Mesendoderm (in vitro differentiated cells): ENCODE results near the gene PTCH2.
"Not testable (repeated sequence)": the region's sequence is repeated elsewhere in the genome, so short reads cannot be mapped to it uniquely, and the experiment has no call there.

Experiments used
- DNase-seq: peaks from one replicate; pipeline ENCODE4 v3.0.0; 2013
- H2AK5ac ChIP-seq: 2 replicates; pipeline ENCODE4 v1.6.1; 2013; ENCODE audit warnings: low read length, inconsistent platforms
- H2BK120ac ChIP-seq: 2 replicates; pipeline ENCODE4 v1.6.1; 2013; ENCODE audit warnings: low read depth, mild to moderate bottlenecking, low read length, moderate library complexity, mixed read lengths
- H2BK15ac ChIP-seq: replicated peaks from 2 replicates; pipeline ENCODE4 v1.6.1; 2013; ENCODE audit warnings: low read depth, mild to moderate bottlenecking, moderate library complexity
- H2BK5ac ChIP-seq: 2 replicates; pipeline ENCODE4 v1.6.1; 2013; ENCODE audit warnings: low read length, inconsistent platforms
- H3K18ac ChIP-seq: 2 replicates; pipeline ENCODE4 v1.6.1; 2013; ENCODE audit warnings: mild to moderate bottlenecking, low read length, mixed read lengths
- H3K23ac ChIP-seq: one replicate; pipeline ENCODE4 v1.6.1; 2013; ENCODE audit warnings: low read length
- H3K27ac ChIP-seq: 2 replicates; pipeline ENCODE4 v1.5.1; 2013; ENCODE audit warnings: low read depth, mild to moderate bottlenecking, inconsistent platforms, low read length, moderate library complexity
- H3K27me3 ChIP-seq: 2 replicates; pipeline ENCODE4 v1.6.1; 2013; ENCODE audit warnings: low read length, control low read depth, mild to moderate bottlenecking, inconsistent platforms; ENCODE audit not compliant: insufficient read depth, poor library complexity
- H3K36me3 ChIP-seq: 2 replicates; pipeline ENCODE4 v1.6.1; 2013; ENCODE audit warnings: low read length, inconsistent platforms; ENCODE audit not compliant: control insufficient read depth, insufficient read depth
- H3K4ac ChIP-seq: one replicate; pipeline ENCODE4 v1.6.1; 2013; ENCODE audit warnings: low read depth, mild to moderate bottlenecking, low read length, moderate library complexity
- H3K4me1 ChIP-seq: 2 replicates; pipeline ENCODE4 v1.6.1; 2013; ENCODE audit warnings: low read depth, low read length, inconsistent platforms; ENCODE audit not compliant: control insufficient read depth
- H3K4me2 ChIP-seq: 2 replicates; pipeline ENCODE4 v1.6.1; 2013; ENCODE audit warnings: low read length
- H3K4me3 ChIP-seq: 2 replicates; pipeline ENCODE4 v1.5.1; 2013; ENCODE audit warnings: mild to moderate bottlenecking, low read length
- H3K56ac ChIP-seq: one replicate; pipeline ENCODE4 v1.6.1; 2013; ENCODE audit warnings: low read length
- H3K79me1 ChIP-seq: 2 replicates; pipeline ENCODE4 v1.6.1; 2013; ENCODE audit warnings: low read length, inconsistent platforms
- H3K79me2 ChIP-seq: 2 replicates; pipeline ENCODE4 v1.6.1; 2013; ENCODE audit warnings: mild to moderate bottlenecking, low read length; ENCODE audit not compliant: control insufficient read depth, insufficient read depth
- H3K9ac ChIP-seq: 2 replicates; pipeline ENCODE4 v1.6.1; 2013; ENCODE audit warnings: low read length, inconsistent platforms
- H4K5ac ChIP-seq: one replicate; pipeline ENCODE4 v1.6.1; 2013; ENCODE audit warnings: low read length
- H4K8ac ChIP-seq: one replicate; pipeline ENCODE4 v1.6.1; 2013; ENCODE audit warnings: low read depth, mild to moderate bottlenecking, control low read depth, low read length, moderate library complexity
- WGBS: extraction: QIAGEN DNeasy Blood & Tissue Kit; methylation state at CpG from one replicate; pipeline ENCODE4 v1.1.7; 2013; ENCODE audit warnings: low lambda C conversion rate, missing lambda C conversion rate; ENCODE audit not compliant: insufficient coverage; ENCODE audit errors: extremely low coverage; 5-methylcytosine and 5-hydroxymethylcytosine counted together

The PTCH2 gene

GRCh38 chr1:44812822-44813543, 30.1 kb downstream of the PTCH2 start:
- H3K4me3 ChIP-seq: peak overlapping the region; percentile 51
- H3K4me1 ChIP-seq: peaks cover 13% of the 10 kb centered on the region

DNA sequence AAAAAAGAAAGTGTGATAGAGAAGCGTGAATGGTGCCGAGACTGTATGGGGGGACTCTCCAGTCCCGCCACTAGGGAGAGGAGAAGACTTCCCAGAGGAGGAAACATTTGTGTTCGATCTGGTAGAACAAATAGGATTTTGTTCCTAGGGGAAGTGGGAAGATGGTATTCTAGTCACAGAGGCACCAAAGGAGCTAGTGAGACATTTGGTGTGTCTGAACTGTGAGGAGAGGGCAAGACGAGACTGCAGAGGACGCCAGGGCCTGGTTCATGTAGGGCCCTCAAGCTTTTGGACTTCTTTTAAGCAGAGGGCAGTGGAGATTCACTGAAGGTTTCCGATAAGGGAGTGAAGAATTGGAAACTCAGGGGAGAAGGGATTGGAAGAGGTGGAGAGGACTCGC, 31.8 kb downstream of the PTCH2 start:
- Histone ChIP-seq H3K27ac (no peak overlapping the region), H3K9ac (no peak overlapping the region), H3K23ac (no peak overlapping the region), H3K79me1 (no peaks in the 10 kb centered on the region), H3K4me2 (no peak overlapping the region), H3K36me3 (no peaks in the 10 kb centered on the region), H3K27me3 (no peaks in the 10 kb centered on the region), H3K56ac (no peak overlapping the region), H4K8ac (no peak overlapping the region), H4K5ac (no peak overlapping the region), H2BK5ac (no peak overlapping the region), H3K4me3 (no peak overlapping the region), H3K4ac (no peak overlapping the region), H3K4me1 (peaks cover 23% of the 10 kb centered on the region), H3K79me2 (no peaks in the 10 kb centered on the region), H2AK5ac (no peak overlapping the region), H3K18ac (no peak overlapping the region), H2BK15ac (no peak overlapping the region), H2BK120ac (no peak overlapping the region)
- no CpG with 5 or more reads among the region's 8 CpGs for WGBS
- no peak for DNase-seq

More at GRCh38 chr1:44812822-44813543, 30.1 kb downstream of the PTCH2 start:
- peak overlapping the region; percentile 19 for H3K23ac ChIP-seq
- H3K79me2 ChIP-seq: no peaks in the 10 kb centered on the region
- H3K4me2 ChIP-seq: peak overlapping the region; percentile 93
- no peak for DNase-seq
- H2BK120ac ChIP-seq: no peak overlapping the region
- H4K5ac ChIP-seq: no peak overlapping the region
- H3K9ac ChIP-seq: peak overlapping the region; percentile 73
- H2BK5ac ChIP-seq: no peak overlapping the region
- H3K56ac ChIP-seq: peak overlapping the region; percentile 95
- H4K8ac ChIP-seq: no peak overlapping the region
- no peak overlapping the region for H3K4ac ChIP-seq
- no peak overlapping the region for H3K18ac ChIP-seq
- no peaks in the 10 kb centered on the region for H3K79me1 ChIP-seq
- no peaks in the 10 kb centered on the region for H3K36me3 ChIP-seq
- H3K27me3 ChIP-seq: no peaks in the 10 kb centered on the region
- no peak overlapping the region for H3K27ac ChIP-seq
- H2BK15ac ChIP-seq: no peak overlapping the region
- H2AK5ac ChIP-seq: no peak overlapping the region
- no CpG with 5 or more reads among the region's 48 CpGs for WGBS

DNA sequence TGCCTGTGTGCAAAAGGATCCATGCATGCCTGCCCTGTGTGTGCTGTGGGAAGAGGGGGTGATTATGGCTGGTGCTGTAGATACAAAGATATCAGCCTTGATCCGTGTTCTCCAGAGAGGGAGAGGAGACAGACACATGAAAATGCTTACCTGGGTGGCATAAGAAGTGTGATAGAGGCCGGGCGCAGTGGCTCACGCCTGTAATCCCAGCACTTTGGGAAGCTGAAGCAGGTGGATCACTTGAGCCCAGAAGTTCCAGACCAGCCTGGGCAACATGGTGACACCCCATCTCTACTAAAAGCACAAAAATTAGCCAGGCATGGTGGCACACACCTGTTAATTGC, 32.3 kb downstream of the PTCH2 start:
- DNase-seq, H2BK120ac ChIP-seq, H2BK15ac ChIP-seq, H3K27ac ChIP-seq, H3K4ac ChIP-seq, H3K23ac ChIP-seq, H3K27me3 ChIP-seq, H2AK5ac ChIP-seq, H2BK5ac ChIP-seq, H3K56ac ChIP-seq, H3K4me3 ChIP-seq, H3K18ac ChIP-seq, H3K36me3 ChIP-seq, H4K8ac ChIP-seq, H3K4me2 ChIP-seq, H3K9ac ChIP-seq, H3K79me2 ChIP-seq, H4K5ac ChIP-seq, H3K79me1 ChIP-seq: not testable (repeated sequence)
- WGBS: no CpG with 5 or more reads among the region's 4 CpGs
- peaks cover 23% of the 10 kb centered on the region for H3K4me1 ChIP-seq

- Histone ChIP-seq H3K4me3 (no peak overlapping the region), H3K4me1 (peaks cover 23% of the 10 kb centered on the region)
Measured at GRCh38 chr1:44810101-44810761, 32.8 kb downstream of the PTCH2 start.

GRCh38 chr1:44808938-44809917, 33.8 kb downstream of the PTCH2 start:
- no peaks in the 10 kb centered on the region for H3K79me2 ChIP-seq
- WGBS: no CpG with 5 or more reads among the region's 6 CpGs
- peak overlapping the region; percentile 23 for H3K18ac ChIP-seq
- H2BK15ac ChIP-seq: no peak overlapping the region
- peaks cover 23% of the 10 kb centered on the region for H3K4me1 ChIP-seq
- peak overlapping the region; percentile 68 for H3K9ac ChIP-seq
- peak; percentile 66 for DNase-seq
- no peaks in the 10 kb centered on the region for H3K36me3 ChIP-seq
- H3K56ac ChIP-seq: peak overlapping the region; percentile 94
- peak overlapping the region; percentile 46 for H2BK120ac ChIP-seq
- H2BK5ac ChIP-seq: peak overlapping the region; percentile 82
- H4K8ac ChIP-seq: no peak overlapping the region
- H3K4ac ChIP-seq: peak overlapping the region; percentile 62
- H3K27me3 ChIP-seq: no peaks in the 10 kb centered on the region
- H4K5ac ChIP-seq: no peak overlapping the region
- H2AK5ac ChIP-seq: peak overlapping the region; percentile 44
- H3K27ac ChIP-seq: peak overlapping the region; percentile 96
- H3K4me3 ChIP-seq: no peak overlapping the region
- peak overlapping the region; percentile 29 for H3K23ac ChIP-seq
- no peaks in the 10 kb centered on the region for H3K79me1 ChIP-seq
- H3K4me2 ChIP-seq: no peak overlapping the region

More at GRCh38 chr1:44810101-44810761, 32.8 kb downstream of the PTCH2 start:
- Histone ChIP-seq H3K79me1 (no peaks in the 10 kb centered on the region), H3K27ac (no peak overlapping the region), H3K23ac (no peak overlapping the region), H4K5ac (no peak overlapping the region), H3K9ac (no peak overlapping the region), H2BK120ac (no peak overlapping the region), H3K18ac (no peak overlapping the region), H4K8ac (no peak overlapping the region), H3K27me3 (no peaks in the 10 kb centered on the region), H3K56ac (no peak overlapping the region), H3K4ac (no peak overlapping the region), H3K4me2 (no peak overlapping the region), H3K36me3 (no peaks in the 10 kb centered on the region), H2AK5ac (no peak overlapping the region), H2BK5ac (no peak overlapping the region), H3K79me2 (no peaks in the 10 kb centered on the region), H2BK15ac (no peak overlapping the region)
- no peak for DNase-seq
- no CpG with 5 or more reads among the region's 12 CpGs for WGBS
